Mucosa of descending colon (tissue), 3 donors: Measurements from ENCODE around the gene GRIN2C. TPM values are rescaled to one million over a fixed set of nuclear protein-coding genes. Genes with fewer than 3 reads are reported as not detected.
"Not testable (repeated sequence)": the region's sequence is repeated elsewhere in the genome, so short reads cannot be mapped to it uniquely, and the experiment has no call there.

Experiments
- ATAC-seq: fragments of 200-7000 bp; cut with Tn5 transposase; one replicate; pipeline ENCODE4 v1.9.1; 2020; ENCODE audit warnings: mild to moderate bottlenecking, moderate library complexity
- DNase-seq, 3 donors: peaks; one replicate each; pipeline ENCODE4 v3.0.0-alpha.2; 2020
- H3K36me3 ChIP-seq: fragments of 200-600 bp; one replicate; pipeline ENCODE4 v1.8.0; 2021; ENCODE audit warnings: low read depth, mild to moderate bottlenecking
- H3K4me1 ChIP-seq: fragments of 200-600 bp; one replicate; pipeline ENCODE4 v1.8.0; 2021; ENCODE audit warnings: low read depth, mild to moderate bottlenecking
- H3K4me3 ChIP-seq: fragments of 200-600 bp; one replicate; pipeline ENCODE4 v1.8.0; 2021; ENCODE audit warnings: mild to moderate bottlenecking
- H3K9me3 ChIP-seq: fragments of 200-600 bp; one replicate; pipeline ENCODE4 v1.8.0; 2021; ENCODE audit warnings: mild to moderate bottlenecking
- intact Hi-C, 2 donors: fragments of 100-400 bp; cut with DNase I in 1 of 2; cut with micrococcal nuclease in 1 of 2; formaldehyde crosslinking; loops; one replicate each; pipeline versions ENCODE4 v1.11.0 to v1.11.1; 2022; cut with DNase I, micrococcal nuclease
- total RNA-seq, 3 donors: library from RNA; stranded (reverse); fragmentation: NEBNext Ultra II Directional in 2 of 3; extraction: Animal tissue kit (Norgen Biotek cat#: 25700) in 2 of 3; gene quantifications; one replicate each; pipeline versions ENCODE4 v1.2.1 to v1.2.4, GENCODE V29; 2021 to 2023
- TF ChIP-seq, protein P1 (sequence below): fragments of 200-600 bp; IDR thresholded peaks from one replicate; pipeline ENCODE4 v1.8.0; 2022; ENCODE audit warnings: antibody characterized with exemption, mild to moderate bottlenecking
- donor health status: DM: no; HTN: no; CAD: no; lungs with moderate emphysema.
- donor health status: DM: no; HTN: no; CAD: no.
- donor health status: DM: no; HTN: yes; CAD: no.

GRIN2C gene
- total RNA-seq, 3 donors from 2014 or later, result 0.35 to 1.4 (median 0.55) TPM

- no peaks in the 10 kb centered on the region for H3K36me3 ChIP-seq
- DNase-seq (peak in 1 of 3 donors; percentile 37), ATAC-seq (peak; percentile 4)
- H3K4me3 ChIP-seq, result peak within 1 kb of the TSS; percentile 27
- intact Hi-C loops, result no loop called here
- TF ChIP-seq, protein P1, sequence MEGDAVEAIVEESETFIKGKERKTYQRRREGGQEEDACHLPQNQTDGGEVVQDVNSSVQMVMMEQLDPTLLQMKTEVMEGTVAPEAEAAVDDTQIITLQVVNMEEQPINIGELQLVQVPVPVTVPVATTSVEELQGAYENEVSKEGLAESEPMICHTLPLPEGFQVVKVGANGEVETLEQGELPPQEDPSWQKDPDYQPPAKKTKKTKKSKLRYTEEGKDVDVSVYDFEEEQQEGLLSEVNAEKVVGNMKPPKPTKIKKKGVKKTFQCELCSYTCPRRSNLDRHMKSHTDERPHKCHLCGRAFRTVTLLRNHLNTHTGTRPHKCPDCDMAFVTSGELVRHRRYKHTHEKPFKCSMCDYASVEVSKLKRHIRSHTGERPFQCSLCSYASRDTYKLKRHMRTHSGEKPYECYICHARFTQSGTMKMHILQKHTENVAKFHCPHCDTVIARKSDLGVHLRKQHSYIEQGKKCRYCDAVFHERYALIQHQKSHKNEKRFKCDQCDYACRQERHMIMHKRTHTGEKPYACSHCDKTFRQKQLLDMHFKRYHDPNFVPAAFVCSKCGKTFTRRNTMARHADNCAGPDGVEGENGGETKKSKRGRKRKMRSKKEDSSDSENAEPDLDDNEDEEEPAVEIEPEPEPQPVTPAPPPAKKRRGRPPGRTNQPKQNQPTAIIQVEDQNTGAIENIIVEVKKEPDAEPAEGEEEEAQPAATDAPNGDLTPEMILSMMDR, result no peak
- peaks cover 9% of the 10 kb centered on the region for H3K4me1 ChIP-seq
- no peaks in the 10 kb centered on the region for H3K9me3 ChIP-seq
Observed at GRCh38 chr17:74872313-74873036, 12.8 kb upstream of the GRIN2C start, which contains the start of gene FDXR. Gene FDXR, minus strand, starts transcription at chr17:74872994. Its CDS starts 50 bp downstream, at chr17:74872944.

DNA sequence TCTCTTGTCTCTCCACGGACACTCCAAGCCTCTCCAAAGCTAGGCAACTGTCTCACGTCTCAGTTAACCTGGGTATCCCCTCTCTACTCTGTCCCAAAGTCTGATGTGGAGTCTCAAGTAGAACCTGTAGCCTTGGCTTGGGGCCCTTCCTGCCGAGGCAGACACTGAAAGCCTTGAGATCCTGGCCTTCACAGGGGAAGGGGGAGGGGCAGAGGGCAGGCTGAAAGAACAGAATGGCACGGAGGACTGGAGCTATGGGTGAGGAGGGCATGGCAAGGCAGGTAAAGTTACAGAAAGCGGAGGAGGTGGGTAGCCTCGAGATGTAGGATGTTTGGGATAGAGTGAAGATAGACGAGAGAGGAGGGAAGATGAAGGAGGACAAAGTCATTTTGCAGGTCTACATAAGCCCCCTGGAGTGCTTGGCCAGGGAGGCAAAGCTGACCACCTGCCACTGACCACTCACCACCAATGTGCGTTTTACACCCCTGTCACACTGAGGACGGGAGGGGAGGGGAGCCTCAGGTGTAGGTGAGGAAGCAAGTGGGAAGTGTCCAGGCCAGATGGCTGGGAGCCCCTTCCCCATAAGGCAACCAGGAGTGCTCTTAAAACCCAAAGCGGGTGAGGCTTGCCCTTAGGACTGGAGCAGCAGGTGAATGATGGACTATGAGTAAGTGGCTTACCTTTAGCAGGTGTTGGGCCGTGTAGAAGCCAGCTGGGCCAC is 11.8 kb upstream of the GRIN2C start:
- TF ChIP-seq, protein P1, result no peak
- peak in 1 of 3 donors; percentile 50 for DNase-seq
- intact Hi-C loops, result no loop called here
- Histone ChIP-seq H3K4me1 (peaks cover 9% of the 10 kb centered on the region), H3K4me3 (no peak overlapping the region), H3K9me3 (no peaks in the 10 kb centered on the region), H3K36me3 (no peaks in the 10 kb centered on the region)
- no peak for ATAC-seq

- intact Hi-C loops, result no loop called here
- DNase-seq, result peak in 1 of 3 donors; percentile 57
- TF ChIP-seq, protein P1, result no peak
Observed at GRCh38 chr17:74870512-74870911, 10.8 kb upstream of the GRIN2C start.

DNA sequence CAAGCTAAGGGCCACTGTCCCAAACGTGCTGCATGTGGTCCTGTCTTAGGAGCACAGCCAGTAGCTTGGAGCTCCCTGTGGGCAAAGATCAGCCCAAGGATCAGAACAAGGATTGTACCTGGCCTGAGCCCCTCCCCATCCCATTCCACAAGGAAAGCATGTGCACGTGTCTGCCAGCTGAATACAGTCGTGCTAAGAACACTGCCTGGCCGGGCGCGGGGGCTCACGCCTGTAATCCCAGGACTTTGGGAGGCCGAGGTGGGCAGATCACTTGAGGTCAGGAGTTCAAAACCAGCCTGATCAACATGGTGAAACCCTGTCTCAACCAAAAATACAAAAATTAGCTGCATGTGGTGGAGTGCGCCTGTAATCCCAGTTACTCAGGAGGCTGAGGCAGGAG is 10.3 kb upstream of the GRIN2C start:
- H3K36me3 ChIP-seq, intact Hi-C loops, ATAC-seq, H3K4me1 ChIP-seq, H3K4me3 ChIP-seq, H3K9me3 ChIP-seq: not testable (repeated sequence)
- DNase-seq, result peak in 1 of 3 donors; percentile 49

More at GRCh38 chr17:74870512-74870911, 10.8 kb upstream of the GRIN2C start:
- no peak for ATAC-seq
- H3K36me3 ChIP-seq, result no peaks in the 10 kb centered on the region
- H3K4me1 ChIP-seq, result peaks cover 9% of the 10 kb centered on the region
- H3K9me3 ChIP-seq, result no peaks in the 10 kb centered on the region
- no peak overlapping the region for H3K4me3 ChIP-seq

DNA sequence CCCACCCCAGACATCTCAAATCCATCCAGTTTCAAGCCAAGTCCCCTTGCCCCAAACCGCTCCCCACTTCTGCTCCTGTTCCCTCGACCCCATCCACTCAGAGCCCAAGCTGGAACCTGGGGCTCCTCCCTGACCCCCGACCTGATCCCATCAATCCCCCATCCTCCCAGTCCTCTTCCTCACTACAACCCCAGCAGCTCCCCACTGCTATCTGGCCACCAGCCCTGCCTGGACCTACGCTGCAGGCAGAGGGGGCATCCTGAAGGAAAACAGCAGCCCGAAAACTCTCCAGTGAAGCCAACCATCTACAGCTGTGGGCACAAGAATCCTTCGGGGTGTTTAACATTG is 9.2 kb upstream of the GRIN2C start:
- TF ChIP-seq, protein P1, result no peak
- DNase-seq (no peak), ATAC-seq (no peak)
- Histone ChIP-seq H3K36me3 (no peaks in the 10 kb centered on the region), H3K4me1 (peaks cover 9% of the 10 kb centered on the region), H3K4me3 (no peak overlapping the region), H3K9me3 (no peaks in the 10 kb centered on the region)
- intact Hi-C loops, result no loop called here

DNA sequence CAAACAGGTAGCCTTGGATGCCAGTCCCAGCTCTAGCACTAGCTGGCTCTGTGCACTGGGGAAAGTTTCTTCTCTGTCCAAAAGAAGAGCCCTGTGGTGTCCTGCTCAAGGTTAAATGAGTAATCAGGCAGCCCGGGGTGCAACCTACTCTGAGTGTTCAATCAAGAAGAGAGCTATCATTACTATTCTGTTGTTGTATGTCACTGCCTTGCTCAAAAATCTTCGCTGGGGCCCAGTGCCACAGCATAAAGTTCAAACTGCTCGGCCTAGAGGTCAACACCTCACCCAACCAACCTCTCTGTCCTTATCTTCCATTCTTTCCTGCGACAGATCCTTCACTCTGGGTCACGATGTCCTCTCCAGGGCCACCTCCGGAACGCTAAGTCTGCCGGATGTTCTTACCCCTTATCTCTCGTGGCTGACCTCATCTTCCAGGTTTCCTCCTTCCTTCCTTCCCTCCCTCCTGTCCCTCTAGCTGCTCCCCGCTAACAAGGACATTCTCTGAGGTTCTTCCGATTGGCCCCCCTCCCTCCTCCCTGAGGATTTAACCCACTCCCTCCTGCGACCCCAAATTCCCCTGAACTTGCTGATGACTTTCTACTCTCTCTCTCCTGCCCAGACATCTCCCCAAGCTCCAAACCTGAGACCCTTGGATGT is 8.7 kb upstream of the GRIN2C start:
- TF ChIP-seq, protein P1, result no peak
- no peaks in the 10 kb centered on the region for H3K36me3 ChIP-seq
- no peak overlapping the region for H3K4me3 ChIP-seq
- no peaks in the 10 kb centered on the region for H3K9me3 ChIP-seq
- intact Hi-C loops, result no loop called here
- peaks cover 9% of the 10 kb centered on the region for H3K4me1 ChIP-seq
- ATAC-seq (no peak), DNase-seq (no peak)
